Measurements from ENCODE around the gene KIFC3. TPM values are rescaled to one million over a fixed set of nuclear protein-coding genes. Genes with fewer than 3 reads are reported as not detected.

The KIFC3 gene
- total and polyA plus RNA-seq, 2 of the 13 experiments (the other 11 are each of a cell fraction or from before 2014, with no cell fraction given): 42.1 to 45.3 TPM

GRCh38 chr16:57824888-57825287 lies 22.6 kb upstream of the KIFC3 start (continued):
- peak; percentile 19; the same call in 1 of the 2 replicates for TF ChIP-seq NCOA2 (CRISPR knock-in tag; IDR thresholded peaks at IDR 0.05)
- TF ChIP-seq ZMYM4 (CRISPR knock-in tag; IDR thresholded peaks at IDR 0.05): no peak
- no peak for TF ChIP-seq GATAD1 (CRISPR knock-in tag; IDR thresholded peaks at IDR 0.05)
- TF ChIP-seq SIX1 (CRISPR knock-in tag; IDR thresholded peaks at IDR 0.05; ENCODE audit: borderline replicate concordance): no peak
- TF ChIP-seq CEBPG (CRISPR knock-in tag; IDR thresholded peaks at IDR 0.05): peak; percentile 56; the same call in 1 of the 2 replicates
- TF ChIP-seq RXRA (CRISPR knock-in tag; IDR thresholded peaks at IDR 0.05): peak; percentile 47; the same call in 1 of the 2 replicates
- no peak for TF ChIP-seq ZNF343 (CRISPR knock-in tag; IDR thresholded peaks at IDR 0.05)
- no peak for TF ChIP-seq ZSCAN20 (CRISPR knock-in tag; IDR thresholded peaks at IDR 0.05; ENCODE audit: borderline replicate concordance)
- TF ChIP-seq ZNF605 (CRISPR knock-in tag; IDR thresholded peaks at IDR 0.05): no peak
- TF ChIP-seq NR2F6 (IDR thresholded peaks at IDR 0.05): peak; percentile 28; the same call in 1 of the 2 replicates
- no peak for TF ChIP-seq NR2F6 (CRISPR knock-in tag; IDR thresholded peaks at IDR 0.05)
- TF ChIP-seq AHDC1 (CRISPR knock-in tag; IDR thresholded peaks at IDR 0.05; ENCODE audit: borderline replicate concordance): no peak
- no peak for TF ChIP-seq IKZF1 (IDR thresholded peaks at IDR 0.05)
- TF ChIP-seq MZF1 (CRISPR knock-in tag; IDR thresholded peaks at IDR 0.05; ENCODE audit: borderline replicate concordance): no peak
- TF ChIP-seq ZNF879 (CRISPR knock-in tag; IDR thresholded peaks at IDR 0.05): no peak
- TF ChIP-seq PHF5A (CRISPR knock-in tag; IDR thresholded peaks at IDR 0.05; ENCODE audit: low read depth, unreplicated experiment): no peak
- TF ChIP-seq TBX3 (IDR thresholded peaks at IDR 0.05; ENCODE audit: borderline replicate concordance): no peak
- TF ChIP-seq MAFF (IDR thresholded peaks at IDR 0.05; ENCODE audit: low read depth, low read length): no peak
- TF ChIP-seq, protein P1, sequence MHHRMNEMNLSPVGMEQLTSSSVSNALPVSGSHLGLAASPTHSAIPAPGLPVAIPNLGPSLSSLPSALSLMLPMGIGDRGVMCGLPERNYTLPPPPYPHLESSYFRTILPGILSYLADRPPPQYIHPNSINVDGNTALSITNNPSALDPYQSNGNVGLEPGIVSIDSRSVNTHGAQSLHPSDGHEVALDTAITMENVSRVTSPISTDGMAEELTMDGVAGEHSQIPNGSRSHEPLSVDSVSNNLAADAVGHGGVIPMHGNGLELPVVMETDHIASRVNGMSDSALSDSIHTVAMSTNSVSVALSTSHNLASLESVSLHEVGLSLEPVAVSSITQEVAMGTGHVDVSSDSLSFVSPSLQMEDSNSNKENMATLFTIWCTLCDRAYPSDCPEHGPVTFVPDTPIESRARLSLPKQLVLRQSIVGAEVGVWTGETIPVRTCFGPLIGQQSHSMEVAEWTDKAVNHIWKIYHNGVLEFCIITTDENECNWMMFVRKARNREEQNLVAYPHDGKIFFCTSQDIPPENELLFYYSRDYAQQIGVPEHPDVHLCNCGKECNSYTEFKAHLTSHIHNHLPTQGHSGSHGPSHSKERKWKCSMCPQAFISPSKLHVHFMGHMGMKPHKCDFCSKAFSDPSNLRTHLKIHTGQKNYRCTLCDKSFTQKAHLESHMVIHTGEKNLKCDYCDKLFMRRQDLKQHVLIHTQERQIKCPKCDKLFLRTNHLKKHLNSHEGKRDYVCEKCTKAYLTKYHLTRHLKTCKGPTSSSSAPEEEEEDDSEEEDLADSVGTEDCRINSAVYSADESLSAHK (CRISPR knock-in tag; IDR thresholded peaks at IDR 0.05; ENCODE audit: borderline replicate concordance): no peak
- TF ChIP-seq, protein P2, sequence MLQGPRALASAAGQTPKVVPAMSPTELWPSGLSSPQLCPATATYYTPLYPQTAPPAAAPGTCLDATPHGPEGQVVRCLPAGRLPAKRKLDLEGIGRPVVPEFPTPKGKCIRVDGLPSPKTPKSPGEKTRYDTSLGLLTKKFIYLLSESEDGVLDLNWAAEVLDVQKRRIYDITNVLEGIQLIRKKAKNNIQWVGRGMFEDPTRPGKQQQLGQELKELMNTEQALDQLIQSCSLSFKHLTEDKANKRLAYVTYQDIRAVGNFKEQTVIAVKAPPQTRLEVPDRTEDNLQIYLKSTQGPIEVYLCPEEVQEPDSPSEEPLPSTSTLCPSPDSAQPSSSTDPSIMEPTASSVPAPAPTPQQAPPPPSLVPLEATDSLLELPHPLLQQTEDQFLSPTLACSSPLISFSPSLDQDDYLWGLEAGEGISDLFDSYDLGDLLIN (CRISPR knock-in tag; IDR thresholded peaks at IDR 0.05; ENCODE audit: borderline replicate concordance): no peak
- TF ChIP-seq HNRNPK (IDR thresholded peaks at IDR 0.05; ENCODE audit: low read depth, low read length, poor library complexity, severe bottlenecking): no peak

Data from HepG2 (cell line).